Naive thymus-derived CD4-positive, alpha-beta T cell (primary cell): ENCODE data around the gene GPATCH11. TPM values are rescaled to one million over a fixed set of nuclear protein-coding genes. Genes with fewer than 3 reads are reported as not detected.
A peak's percentile ranks its signal among the peaks of the same experiment; 100 is the strongest.

Experiments
- ATAC-seq: fragments of 150-1000 bp; cut with Tn5 transposase; 2 replicates; pipeline ENCODE4 v1.10.0; 2021; ENCODE audit warnings: mild to moderate bottlenecking, moderate library complexity
- CTCF ChIA-PET: fragments of 350-600 bp; sonication (Branson Sonifier 250); formaldehyde crosslinking; loops from one replicate; lab custom pipeline; 2021; ENCODE audit warnings: antibody characterized with exemption; lab: Charles Lee
- POLR2A ChIA-PET: fragments of 350-600 bp; sonication (Branson Sonifier 250); formaldehyde crosslinking; loops from one replicate; lab custom pipeline; 2021; ENCODE audit warnings: antibody characterized with exemption, inconsistent platforms; lab: Charles Lee
- DNase-seq, 9 donors: peaks; one replicate each; pipeline versions ENCODE4 v3.0.0 to v3.0.0-alpha.2; 2020 to 2022; ENCODE audit warnings: mixed read lengths in 1 of 9
- H3K27ac ChIP-seq: one replicate; pipeline ENCODE4 v1.7.0; 2013; ENCODE audit warnings: mild to moderate bottlenecking, low read depth, low read length, moderate library complexity
- H3K27me3 ChIP-seq, 2 donors: one replicate each; pipeline ENCODE4 v1.7.0; 2013; ENCODE audit warnings: low read length in 2 of 2, mild to moderate bottlenecking in 2 of 2, moderate library complexity in 2 of 2; ENCODE audit not compliant: control insufficient read depth in 2 of 2, insufficient read depth in 2 of 2
- H3K36me3 ChIP-seq, 3 experiments: 1 replicate in 2 of 3; 2 replicates in 1 of 3; pipeline ENCODE4 v1.7.0; 2013; ENCODE audit warnings: low read length in 3 of 3, mild to moderate bottlenecking in 3 of 3, moderate library complexity in 1 of 3; ENCODE audit not compliant: insufficient read depth in 3 of 3, control insufficient read depth in 2 of 3
- H3K4me1 ChIP-seq, 2 donors: one replicate each; pipeline ENCODE4 v1.7.0; 2013; ENCODE audit warnings: low read length in 2 of 2, mild to moderate bottlenecking in 2 of 2, moderate library complexity in 1 of 2; ENCODE audit not compliant: control insufficient read depth in 2 of 2, insufficient read depth in 2 of 2
- H3K4me3 ChIP-seq: 2 replicates; pipeline ENCODE4 v1.7.0; 2013; ENCODE audit warnings: mild to moderate bottlenecking, low read length
- H3K9me3 ChIP-seq, 3 experiments: 1 replicate in 2 of 3; 2 replicates in 1 of 3; pipeline ENCODE4 v1.7.0; 2013; ENCODE audit warnings: low read length in 3 of 3; ENCODE audit not compliant: control insufficient read depth in 2 of 3
- H3K27ac Mint-ChIP-seq, 9 donors: one replicate each; pipeline ENCODE4 v1.8.0; 2020 to 2022; ENCODE audit warnings: mixed read lengths in 9 of 9, mild to moderate bottlenecking in 8 of 9, moderate library complexity in 5 of 9, inconsistent platforms in 2 of 9
- H3K27me3 Mint-ChIP-seq, 5 donors: one replicate each; pipeline ENCODE4 v1.8.0; 2021 to 2022; ENCODE audit warnings: mixed read lengths in 5 of 5, mild to moderate bottlenecking in 1 of 5
- H3K36me3 Mint-ChIP-seq, 5 donors: one replicate each; pipeline ENCODE4 v1.8.0; 2020 to 2022; ENCODE audit warnings: mixed read lengths in 5 of 5, mild to moderate bottlenecking in 3 of 5, inconsistent platforms in 1 of 5
- H3K4me1 Mint-ChIP-seq, 7 donors: one replicate each; pipeline ENCODE4 v1.8.0; 2020 to 2022; ENCODE audit warnings: mixed read lengths in 7 of 7, mild to moderate bottlenecking in 3 of 7, inconsistent platforms in 1 of 7
- H3K4me3 Mint-ChIP-seq, 10 donors: one replicate each; pipeline ENCODE4 v1.8.0; 2020 to 2022; ENCODE audit warnings: mild to moderate bottlenecking in 10 of 10, mixed read lengths in 10 of 10, moderate library complexity in 6 of 10, inconsistent platforms in 2 of 10
- H3K9me3 Mint-ChIP-seq, 11 donors: one replicate each; pipeline ENCODE4 v1.8.0; 2020 to 2022; ENCODE audit warnings: mixed read lengths in 11 of 11, mild to moderate bottlenecking in 4 of 11, inconsistent platforms in 1 of 11, moderate library complexity in 1 of 11
- intact Hi-C, 2 donors: fragments of 100-400 bp; cut with micrococcal nuclease; formaldehyde crosslinking; loops; one replicate each; pipeline ENCODE4 v1.15.1; 2023
- polyA plus RNA-seq, 2 donors: library from polyadenylated mRNA; unstranded; fragments of 300-500 nt; fragmentation: Illumina TruSeq; gene quantifications; one replicate each; pipeline ENCODE4 v1.2.3, GENCODE V29; 2021
- total RNA-seq, 6 experiments: library from RNA in 5 of 6; stranded (reverse) in 5 of 6; gene quantifications; 1 replicate in 5 of 6; 2 replicates in 1 of 6; pipeline ENCODE4 v1.2.3 and lab custom pipeline; 2021 to 2026

The GPATCH11 gene
- total and polyA plus RNA-seq, 7 experiments from 2014 or later = 6.0 to 19.0 (median 8.8) TPM

DNA sequence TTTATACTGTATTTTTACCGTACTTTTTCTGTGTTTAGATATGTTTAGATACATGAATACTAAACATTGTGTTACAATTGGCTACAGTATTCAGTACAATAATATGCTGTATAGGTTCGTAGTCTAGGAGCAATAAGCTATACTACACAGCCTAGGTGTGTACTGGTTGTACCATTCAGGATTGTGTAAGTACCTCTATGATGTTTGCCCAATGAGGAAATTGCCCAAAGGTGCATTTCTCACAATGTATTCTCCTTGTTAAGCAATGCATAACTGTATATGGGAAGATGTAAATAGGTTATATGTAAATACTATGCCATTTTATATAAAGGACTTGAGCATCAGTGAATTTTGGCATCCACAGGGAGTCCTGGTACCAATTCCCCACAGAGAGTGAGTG is 61.7 kb downstream of the GPATCH11 start:
- no peak overlapping the region for H3K4me3 Mint-ChIP-seq
- H3K27ac Mint-ChIP-seq = no peak overlapping the region
- no peak overlapping the region for H3K27ac ChIP-seq
- no peak overlapping the region for H3K4me3 ChIP-seq
- ChIA-PET CTCF (no interaction called here), POLR2A (no interaction called here)
- intact Hi-C loops = loop anchor here in 1 of 2 donors (5.0 kb wide), 1 partner anchor 39 kb away; no protein-coding TSS in a partner anchor
- peaks cover 0 to 32% (median 0%) of the 10 kb centered on the region in 3 experiments for H3K36me3 ChIP-seq
- no peaks in the 10 kb centered on the region for H3K27me3 Mint-ChIP-seq
- H3K9me3 ChIP-seq = no peaks in the 10 kb centered on the region
- H3K27me3 ChIP-seq = no peaks in the 10 kb centered on the region
- ATAC-seq (no peak), DNase-seq (no peak)
- peaks cover 4 to 27% (median 21%) of the 10 kb centered on the region in 7 donors for H3K4me1 Mint-ChIP-seq
- H3K9me3 Mint-ChIP-seq = no peaks in the 10 kb centered on the region
- H3K4me1 ChIP-seq = peaks cover 0 to 7% of the 10 kb centered on the region in 2 donors
- H3K36me3 Mint-ChIP-seq = peaks cover 8 to 36% (median 30%) of the 10 kb centered on the region in 5 donors

DNA sequence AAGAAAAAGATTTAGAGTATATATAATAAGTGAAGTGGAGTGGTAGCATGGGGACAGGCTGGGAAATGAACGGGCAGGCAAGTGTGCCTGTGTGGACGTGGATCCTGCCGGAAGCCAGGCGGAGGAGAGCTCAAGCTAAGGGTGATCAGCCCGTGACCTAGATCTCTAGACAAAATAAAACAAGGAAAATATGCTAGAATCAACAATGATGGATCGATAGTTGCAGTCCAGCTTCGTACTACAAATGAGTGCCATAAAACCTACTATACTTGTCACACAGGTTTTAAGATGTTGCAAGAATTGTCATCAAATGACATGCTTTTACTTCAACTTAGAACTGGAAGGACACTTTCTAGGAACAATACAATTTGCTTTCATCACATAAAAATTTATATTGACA is 64.0 kb downstream of the GPATCH11 start:
- H3K9me3 ChIP-seq = no peaks in the 10 kb centered on the region
- peak overlapping the region in 5 of 9 donors; percentile 27 to 58 (median 36) for H3K27ac Mint-ChIP-seq
- peaks cover 4 to 8% of the 10 kb centered on the region in 2 donors for H3K4me1 ChIP-seq
- H3K4me1 Mint-ChIP-seq = peaks cover 10 to 48% (median 36%) of the 10 kb centered on the region in 7 donors
- H3K27me3 ChIP-seq = no peaks in the 10 kb centered on the region
- DNase-seq = no peak
- H3K4me3 ChIP-seq = no peak overlapping the region
- H3K4me3 Mint-ChIP-seq = no peak overlapping the region
- H3K36me3 ChIP-seq = peaks cover 0 to 26% (median 0%) of the 10 kb centered on the region in 3 experiments
- H3K9me3 Mint-ChIP-seq = no peaks in the 10 kb centered on the region
- H3K36me3 Mint-ChIP-seq = peaks cover 12 to 43% (median 34%) of the 10 kb centered on the region in 5 donors
- no peak overlapping the region for H3K27ac ChIP-seq
- no peak for ATAC-seq
- ChIA-PET CTCF (no interaction called here), POLR2A (interaction anchor here (1.2 kb wide), 1 partner anchor 9 kb away, joined by 3 read pairs; the partner anchor contains the start of gene EIF2AK2)
- intact Hi-C loops = loop anchor here in 1 of 2 donors (5.0 kb wide), 1 partner anchor 41 kb away; no protein-coding TSS in a partner anchor
- no peaks in the 10 kb centered on the region for H3K27me3 Mint-ChIP-seq

Other genes starting within 250 kb of the GPATCH11 start
- gene STRN, start 118.0 kb upstream of the GPATCH11 start, total RNA-seq = 10 to 100 TPM; 23.0 to 35.0 (median 30.9) TPM
- gene STRN, start 118.0 kb upstream of the GPATCH11 start, polyA plus RNA-seq = 10 to 100 TPM; 12.4 to 12.9 TPM
- 10 to 100 TPM; 25.2 to 50.5 (median 39.3) TPM for gene HEATR5B, start 146 bp upstream of the GPATCH11 start, total RNA-seq
- 10 to 100 TPM; 13.1 to 23.1 TPM for gene HEATR5B, start 146 bp upstream of the GPATCH11 start, polyA plus RNA-seq
- 10 to 100 TPM; 21.2 to 91.9 (median 24.2) TPM for gene EIF2AK2, start 72.5 kb downstream of the GPATCH11 start, total RNA-seq
- gene EIF2AK2, start 72.5 kb downstream of the GPATCH11 start, polyA plus RNA-seq = 10 to 100 TPM; 20.4 to 23.5 TPM
- gene SULT6B1, start 104.2 kb downstream of the GPATCH11 start, total RNA-seq = not detected
- not detected for gene SULT6B1, start 104.2 kb downstream of the GPATCH11 start, polyA plus RNA-seq
- gene CEBPZOS, start 112.0 kb downstream of the GPATCH11 start, total RNA-seq = 10 to 100 TPM; 26.9 to 40.7 (median 40.4) TPM
- 10 to 100 TPM; 47.4 to 58.8 TPM for gene CEBPZOS, start 112.0 kb downstream of the GPATCH11 start, polyA plus RNA-seq
- 10 to 100 TPM; 40.4 to 67.6 (median 56.4) TPM for gene CEBPZ, start 147.1 kb downstream of the GPATCH11 start, total RNA-seq
- gene CEBPZ, start 147.1 kb downstream of the GPATCH11 start, polyA plus RNA-seq = 10 to 100 TPM; 27.1 to 32.5 TPM
- gene NDUFAF7, start 147.1 kb downstream of the GPATCH11 start, total RNA-seq = 10 to 100 TPM; 21.6 to 38.2 (median 28.5) TPM
- 10 to 100 TPM in 1 of 2 donors, 1 to 10 TPM in 1; 9.5 to 11.7 TPM for gene NDUFAF7, start 147.1 kb downstream of the GPATCH11 start, polyA plus RNA-seq
- gene PRKD3, start 240.3 kb downstream of the GPATCH11 start, total RNA-seq = 10 to 100 TPM; 12.8 to 47.3 (median 46.4) TPM
- gene PRKD3, start 240.3 kb downstream of the GPATCH11 start, polyA plus RNA-seq = 10 to 100 TPM; 31.5 to 37.4 TPM